Activated CD8-positive, alpha-beta memory T cell treated with anti-CD3 and anti-CD28 coated beads, Interleukin-2, amount 50 U/mL, for 4 hours (primary cell): ENCODE results near the gene OPRPN.

ENCODE experiments used
- DNase-seq: peaks from one replicate; pipeline ENCODE4 v3.0.0-alpha.2; 2020

OPRPN gene, protein sequence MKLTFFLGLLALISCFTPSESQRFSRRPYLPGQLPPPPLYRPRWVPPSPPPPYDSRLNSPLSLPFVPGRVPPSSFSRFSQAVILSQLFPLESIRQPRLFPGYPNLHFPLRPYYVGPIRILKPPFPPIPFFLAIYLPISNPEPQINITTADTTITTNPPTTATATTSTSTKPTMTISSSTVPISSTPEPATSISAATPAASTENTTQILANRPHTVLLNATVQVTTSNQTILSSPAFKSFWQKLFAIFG

DNA sequence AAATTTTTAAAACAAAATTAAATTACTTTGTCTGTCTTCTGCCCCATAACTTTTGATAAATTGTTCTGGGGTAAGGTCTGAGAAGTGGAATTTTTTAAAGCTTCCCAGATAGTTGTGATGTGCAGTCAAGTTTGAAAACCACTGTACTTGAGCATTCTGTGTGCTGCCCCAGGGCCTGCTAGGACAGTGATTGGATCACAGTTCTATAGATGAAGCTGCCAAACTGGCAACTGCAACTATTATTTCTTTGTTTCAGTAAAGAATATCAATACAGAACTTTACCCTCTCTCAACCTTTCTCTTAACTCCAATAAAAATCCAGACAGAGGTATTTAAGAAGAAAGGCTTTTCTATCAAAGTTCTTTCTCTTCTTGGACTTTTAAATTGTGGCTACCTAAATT, at the start of gene OPRPN:
Gene OPRPN, plus strand, starts transcription at position 361 of the 400 bp plus-strand sequence. CDS start 1,346 bp downstream, outside the sequence.
- no peak for DNase-seq

DNA sequence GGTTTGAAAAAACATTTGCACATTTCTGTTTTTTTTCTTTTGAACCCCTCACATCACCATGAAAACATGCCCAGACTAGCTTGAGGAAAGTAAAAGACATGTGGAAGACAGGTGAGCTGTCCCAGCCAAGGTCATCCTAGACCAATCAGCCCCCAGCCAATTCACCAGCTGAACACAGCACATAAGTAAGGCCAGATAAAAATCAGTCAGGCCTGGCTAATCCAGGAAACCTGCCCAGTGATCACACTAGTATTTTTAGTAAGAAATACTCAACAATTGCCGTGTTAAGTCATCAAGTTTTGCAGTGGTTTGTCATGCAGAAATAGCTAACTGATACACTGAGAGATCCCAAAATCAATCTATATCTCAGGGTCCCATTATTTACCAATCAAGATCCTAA, 41.6 kb upstream of the OPRPN start:
- DNase-seq: no peak

DNA sequence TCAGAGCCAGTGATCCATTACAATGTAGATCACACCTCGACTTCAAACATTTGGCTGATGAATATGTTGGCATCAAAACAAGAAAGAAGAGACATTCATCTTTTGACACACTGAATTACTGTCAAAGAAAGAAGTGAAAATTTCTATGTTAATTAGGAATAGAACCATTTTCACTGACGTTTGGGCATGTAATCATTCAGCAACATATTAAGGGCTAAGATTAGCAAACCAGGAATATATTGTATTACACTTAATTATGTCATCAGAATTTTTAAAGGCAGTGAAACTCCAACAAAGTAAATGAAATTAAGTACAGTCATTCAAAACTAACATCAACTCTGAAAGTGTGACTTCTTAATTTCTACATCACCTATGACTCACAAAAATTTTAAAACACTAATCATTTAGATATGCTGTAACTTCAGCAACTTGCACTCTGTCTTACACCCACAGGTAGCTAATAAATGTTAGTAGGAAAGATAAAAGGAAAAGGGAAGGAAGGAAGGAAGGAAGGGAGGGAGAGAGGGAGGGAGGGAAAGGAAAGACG, 38.6 kb upstream of the OPRPN start:
- no peak for DNase-seq

DNA sequence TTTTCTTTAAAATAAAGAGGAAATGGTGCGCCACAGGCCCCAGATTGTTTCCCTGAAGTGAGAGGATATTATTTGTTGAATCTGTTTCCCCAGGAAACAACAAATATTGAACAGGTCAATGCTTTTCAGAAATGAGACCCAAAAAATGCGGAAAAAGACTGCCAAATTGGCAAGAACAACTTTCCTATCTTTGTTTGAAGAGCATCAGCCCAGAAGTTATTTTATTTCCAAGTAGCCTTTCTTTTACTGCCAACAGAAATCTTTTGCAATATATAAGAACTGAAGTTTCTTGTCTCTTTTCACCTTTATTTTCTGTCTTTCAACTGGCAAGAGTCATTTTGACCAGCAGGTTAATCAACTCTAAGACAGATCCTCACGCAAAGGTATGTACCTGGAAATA, 37.3 kb upstream of the OPRPN start, which contains the start of gene SMR3A:
Gene SMR3A, plus strand, starts transcription at position 301 of the 400 bp plus-strand sequence. CDS start 1,356 bp downstream, outside the sequence.
- no peak for DNase-seq

DNA sequence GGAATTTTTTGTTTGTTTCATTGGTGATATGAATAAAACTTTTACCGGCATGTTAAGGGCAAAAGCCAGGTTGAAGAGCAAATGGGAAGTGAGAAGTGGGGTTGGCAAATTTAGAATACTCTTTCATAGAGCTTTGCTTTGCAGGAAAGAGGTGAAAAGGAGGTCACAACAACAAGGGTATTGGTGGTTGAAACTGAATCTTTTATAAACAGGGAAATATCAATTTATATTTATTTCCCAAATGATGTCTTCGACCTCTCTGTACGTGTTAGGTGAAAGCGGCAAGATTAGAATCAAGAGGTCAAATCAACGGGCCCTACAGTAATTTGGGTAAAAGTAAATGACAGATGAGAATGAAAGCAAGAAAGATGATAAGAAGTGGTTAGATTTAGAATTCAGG, 33.7 kb upstream of the OPRPN start:
- DNase-seq: no peak

DNA sequence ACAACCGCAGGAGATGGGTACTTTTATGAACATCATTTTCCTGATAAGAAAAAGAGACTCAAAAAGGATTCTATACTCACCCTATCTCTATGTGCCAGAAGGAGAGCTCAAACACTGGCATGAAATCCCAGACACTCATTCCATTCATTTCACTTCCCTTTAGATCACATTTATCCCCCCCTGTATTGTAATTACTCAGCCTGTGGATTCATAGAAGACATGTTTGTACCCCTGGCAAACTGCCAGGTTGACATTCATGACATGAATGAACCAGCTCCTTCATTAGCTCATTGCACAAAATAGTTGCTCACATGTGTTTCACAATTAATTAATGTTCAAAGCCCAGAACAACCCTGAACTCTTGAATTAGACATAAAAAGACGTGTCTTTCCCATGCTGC, 32.3 kb upstream of the OPRPN start:
- no peak for DNase-seq

DNA sequence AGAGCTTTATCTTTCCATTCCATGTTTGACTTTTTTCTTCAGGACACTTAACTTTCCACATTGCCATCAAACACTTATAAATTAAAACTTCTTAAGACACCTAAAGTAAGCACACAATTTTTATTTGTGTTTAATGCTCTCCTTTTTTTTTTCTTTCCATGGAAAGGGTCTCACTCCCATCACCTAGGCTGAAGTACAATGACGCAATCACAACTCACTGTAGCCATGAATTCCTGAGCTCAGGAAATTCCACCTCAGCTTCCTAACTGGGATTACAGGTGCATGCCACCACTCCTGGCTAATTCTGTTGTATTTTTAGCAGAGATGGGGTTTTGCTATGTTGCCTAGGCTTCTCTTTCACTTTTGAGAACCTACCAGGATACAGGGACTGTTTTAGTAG, 29.9 kb upstream of the OPRPN start:
- DNase-seq: no peak

DNA sequence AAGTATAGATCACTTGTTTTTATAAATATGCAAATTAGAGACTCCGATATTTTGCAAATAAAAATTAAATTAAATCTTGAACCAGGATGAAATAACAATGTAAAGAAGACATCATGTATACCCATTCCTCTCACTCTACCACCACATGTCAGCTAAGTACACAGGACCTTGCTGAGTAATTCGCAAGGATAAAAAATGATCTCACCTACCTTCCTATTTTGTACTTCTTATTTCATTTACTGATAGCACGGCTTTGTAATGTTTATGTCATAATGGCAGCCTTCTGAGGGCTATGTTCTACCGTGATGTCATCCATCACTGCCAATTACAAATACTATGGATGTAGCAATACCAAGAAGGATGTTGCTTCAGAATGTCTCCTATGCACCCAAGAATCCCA, 25.8 kb upstream of the OPRPN start:
- DNase-seq: no peak

DNA sequence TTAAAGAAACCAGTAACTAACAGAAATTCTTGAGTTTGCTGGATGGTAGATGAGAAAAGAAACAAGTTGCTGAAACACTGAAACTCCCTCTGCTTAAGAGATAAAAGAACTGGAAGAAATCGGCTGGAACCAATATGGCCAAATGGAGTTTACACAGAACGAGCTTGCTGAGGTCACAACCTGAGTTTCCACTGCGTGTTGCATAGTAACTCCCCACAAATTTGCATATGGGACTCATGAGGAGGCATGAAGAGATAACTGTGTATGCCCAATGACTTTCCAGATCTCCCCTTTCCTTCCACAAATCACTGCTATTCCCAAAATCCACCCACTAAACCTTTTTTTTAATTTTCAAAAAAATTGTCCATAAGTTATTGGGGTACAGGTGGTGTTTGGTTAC, 25.0 kb upstream of the OPRPN start:
- DNase-seq: no peak

DNA sequence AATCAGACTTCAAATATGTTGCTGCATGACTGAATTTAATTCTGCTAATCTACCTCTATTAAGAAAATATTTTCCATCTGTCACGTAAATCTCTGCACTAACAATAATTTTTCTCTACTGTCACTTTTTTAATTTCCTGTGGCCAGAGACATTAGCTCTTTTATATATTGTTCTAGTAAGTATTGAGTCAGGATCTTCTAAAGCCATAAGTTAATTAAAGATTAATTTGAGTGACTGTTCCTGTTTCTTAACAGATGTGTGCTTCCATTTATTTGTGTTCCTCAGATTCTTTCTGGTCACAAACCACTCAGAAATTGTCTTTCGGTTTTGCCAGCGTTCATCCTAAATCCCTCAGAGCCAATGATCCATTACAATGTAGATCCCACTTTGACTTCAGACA, 17.2 kb upstream of the OPRPN start:
- no peak for DNase-seq

DNA sequence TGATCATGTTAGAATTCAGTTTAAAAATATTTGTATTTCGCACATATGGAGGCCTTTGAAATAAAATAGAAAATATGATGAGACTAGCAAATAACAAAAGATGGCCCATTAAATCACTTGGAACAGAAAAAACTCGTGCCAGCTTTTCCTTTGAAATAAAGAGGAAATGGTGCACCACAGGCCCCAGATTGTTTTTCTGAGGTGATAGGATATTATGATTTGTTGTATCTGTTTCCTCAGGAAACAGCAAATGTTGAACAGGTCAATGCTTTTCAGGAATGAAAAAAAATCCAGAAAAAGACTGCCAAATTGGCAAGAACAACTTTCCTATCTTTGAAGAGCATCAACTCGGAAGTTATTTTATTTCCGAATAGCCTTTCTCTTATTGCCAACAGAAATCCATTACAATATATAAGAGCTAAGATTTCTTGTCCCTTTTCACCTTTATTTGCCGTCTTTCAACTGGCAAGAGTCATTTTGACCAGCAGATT, 15.0 kb upstream of the OPRPN start, which contains the start of gene SMR3B:
Gene SMR3B, plus strand, starts transcription at position 441 of the 491 bp plus-strand sequence. CDS start 1,380 bp downstream, outside the sequence.
- no peak for DNase-seq

DNA sequence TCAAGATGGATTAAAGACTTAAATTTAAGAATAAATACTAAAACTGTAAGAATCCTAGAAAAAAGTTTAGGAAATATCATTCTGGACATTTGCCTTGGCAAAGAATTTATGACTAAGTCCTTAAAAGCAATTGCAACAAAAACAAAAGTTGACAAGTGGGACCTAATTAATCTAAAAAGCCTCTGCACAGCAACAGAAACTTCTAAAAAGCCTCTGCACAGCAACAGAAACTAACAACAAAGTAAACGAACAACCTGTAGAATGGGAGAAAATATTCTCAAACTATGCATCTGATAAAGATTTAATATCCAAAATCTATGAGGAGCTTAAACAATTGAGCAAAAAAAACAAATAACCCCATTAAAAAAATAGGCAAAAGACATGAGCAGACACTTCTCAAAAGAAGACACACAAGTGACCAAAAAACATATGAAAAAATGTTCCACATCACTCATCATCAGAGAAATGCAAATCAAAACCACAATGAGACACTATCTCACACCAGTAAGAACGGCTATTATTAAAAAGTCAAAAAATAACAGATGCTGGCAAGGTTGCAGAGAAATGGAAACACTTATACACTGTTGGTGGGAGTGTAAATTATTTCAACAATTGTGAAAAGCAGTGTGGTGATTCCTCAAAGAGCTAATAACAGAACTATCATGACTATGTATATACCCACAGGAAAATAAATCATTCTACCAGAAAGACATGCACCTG, 5.5 kb upstream of the OPRPN start:
- DNase-seq: no peak

DNA sequence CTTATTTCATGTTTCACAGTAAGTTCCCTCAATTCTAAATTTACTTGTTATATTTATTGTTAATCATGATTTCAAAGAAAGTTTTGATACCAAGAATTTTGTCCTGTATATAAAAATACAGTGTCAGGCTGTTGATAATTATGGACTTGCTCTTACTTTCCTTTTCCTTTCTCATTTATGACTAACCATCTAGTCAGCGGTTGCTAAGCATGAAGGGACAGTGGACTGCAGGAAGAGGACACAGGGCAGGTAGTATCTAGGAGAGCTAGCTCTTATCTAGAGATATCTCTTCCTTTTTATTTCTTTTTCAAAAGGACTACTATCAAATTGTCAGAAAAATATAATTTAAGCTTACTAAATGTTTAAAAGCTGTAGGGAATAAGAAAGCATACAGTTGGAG, 1.6 kb downstream of the OPRPN start:
- no peak for DNase-seq

DNA sequence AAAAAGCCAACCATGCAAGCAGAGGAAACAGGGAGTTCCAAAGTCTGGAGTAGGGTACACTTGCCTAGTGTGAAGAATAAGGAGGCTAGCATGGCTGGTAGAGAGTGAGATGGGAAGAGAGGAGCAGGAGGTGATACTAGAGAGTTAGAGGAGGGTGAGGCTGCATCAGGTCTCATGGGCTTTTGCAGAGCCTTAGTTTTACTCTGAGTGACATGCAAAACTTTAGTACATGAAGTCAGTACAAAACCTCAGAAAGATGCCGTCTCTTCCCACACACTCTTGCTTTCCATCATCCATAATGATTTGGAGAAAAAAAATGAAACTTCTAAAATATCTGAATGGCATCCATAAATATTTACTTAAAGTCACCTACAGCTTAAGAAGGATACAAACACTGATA, 5.0 kb downstream of the OPRPN start:
- DNase-seq: no peak

DNA sequence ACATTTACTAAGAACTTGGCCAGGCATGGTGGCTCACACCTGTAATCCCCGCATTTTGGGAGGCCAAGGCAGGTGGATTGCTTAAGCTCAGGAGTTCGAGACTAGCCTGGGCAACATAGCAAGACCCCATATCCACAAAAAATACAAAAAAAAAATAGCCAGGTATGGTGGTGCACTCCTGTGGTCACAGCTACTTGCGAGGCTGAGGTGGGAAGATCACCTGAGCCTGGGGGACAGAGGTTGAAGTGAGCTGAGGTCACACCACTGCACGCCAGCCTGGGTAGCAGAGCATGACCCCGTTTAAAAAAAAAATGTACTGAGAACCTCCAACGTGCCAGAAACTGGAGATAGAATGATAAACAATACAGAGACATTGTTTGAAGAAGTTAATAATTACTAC, 8.0 kb downstream of the OPRPN start:
- DNase-seq: no peak

DNA sequence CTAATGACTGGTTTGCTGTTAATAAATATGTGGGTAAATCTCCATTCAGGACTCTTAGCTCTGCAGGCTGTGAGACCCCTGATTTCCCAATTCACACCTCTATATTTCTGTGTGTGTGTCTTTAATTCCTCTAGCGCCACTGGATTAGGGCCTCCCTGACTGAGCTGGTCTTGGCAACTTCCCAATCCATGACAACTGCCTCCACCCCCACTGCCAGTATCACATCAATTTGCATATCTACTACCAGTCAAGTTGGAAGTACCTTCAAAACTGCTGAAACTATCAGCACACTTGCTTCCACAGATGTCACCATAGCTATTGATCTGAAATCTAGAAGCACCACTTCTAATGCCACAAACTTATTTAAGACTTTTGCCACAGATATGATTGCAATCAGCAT, 27.6 kb downstream of the OPRPN start:
- DNase-seq: no peak

DNA sequence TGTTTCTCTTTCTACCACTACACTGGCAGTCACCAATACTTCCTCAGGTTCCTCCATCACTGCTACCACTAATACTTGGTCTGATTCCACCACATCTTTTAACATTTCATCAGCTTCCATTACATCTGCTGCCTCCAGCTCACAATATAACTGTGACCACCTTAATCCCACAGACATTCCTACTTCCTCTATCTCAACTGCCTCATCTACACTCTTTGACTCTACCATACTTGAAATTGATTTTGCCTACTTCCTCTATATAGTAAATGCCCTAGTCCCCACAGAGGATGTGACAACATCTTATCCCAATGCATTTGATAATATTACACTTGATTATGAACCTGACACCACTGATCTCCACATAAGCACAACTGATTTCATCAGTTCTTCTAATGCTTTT, 29.0 kb downstream of the OPRPN start:
- DNase-seq: no peak

DNA sequence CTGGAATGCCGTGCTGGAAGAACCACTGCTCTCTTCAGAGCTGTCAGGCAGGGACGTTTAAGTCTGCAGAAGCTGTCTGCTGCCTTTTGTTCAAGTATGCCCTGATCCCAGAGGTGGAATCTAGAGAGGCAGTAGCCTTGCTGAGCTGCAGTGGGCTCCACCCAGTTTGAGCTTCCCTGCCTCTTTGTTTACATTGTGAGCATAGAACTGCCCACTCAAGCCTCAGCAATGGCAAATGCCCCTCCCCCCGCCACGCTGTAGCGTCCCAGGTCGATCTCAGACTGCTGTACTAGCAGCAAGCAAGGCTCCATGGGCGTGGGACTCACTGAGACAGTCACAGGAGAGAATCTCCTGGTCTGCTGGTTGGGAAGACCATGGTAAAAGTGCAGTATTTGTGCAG, 39.5 kb downstream of the OPRPN start:
- DNase-seq: no peak

DNA sequence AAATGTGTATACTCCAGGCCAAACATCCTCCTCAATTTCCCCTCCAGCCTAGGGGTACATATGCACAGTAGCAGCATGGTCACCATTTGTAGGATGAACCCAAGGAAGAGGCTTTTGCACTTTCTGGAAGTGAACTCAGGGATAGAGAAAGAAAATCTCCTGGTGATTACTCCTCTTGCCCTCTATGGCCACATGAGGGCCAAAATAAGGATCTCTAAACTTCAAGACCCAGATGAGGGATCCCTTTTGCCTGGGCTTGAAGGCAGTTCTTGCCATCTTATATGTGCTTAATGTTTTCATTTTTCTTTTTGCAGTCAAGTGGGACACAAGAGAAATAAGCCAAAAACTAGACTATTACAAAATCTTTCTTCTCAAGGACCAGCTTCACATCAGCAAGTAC, 44.7 kb downstream of the OPRPN start:
- no peak for DNase-seq

DNA sequence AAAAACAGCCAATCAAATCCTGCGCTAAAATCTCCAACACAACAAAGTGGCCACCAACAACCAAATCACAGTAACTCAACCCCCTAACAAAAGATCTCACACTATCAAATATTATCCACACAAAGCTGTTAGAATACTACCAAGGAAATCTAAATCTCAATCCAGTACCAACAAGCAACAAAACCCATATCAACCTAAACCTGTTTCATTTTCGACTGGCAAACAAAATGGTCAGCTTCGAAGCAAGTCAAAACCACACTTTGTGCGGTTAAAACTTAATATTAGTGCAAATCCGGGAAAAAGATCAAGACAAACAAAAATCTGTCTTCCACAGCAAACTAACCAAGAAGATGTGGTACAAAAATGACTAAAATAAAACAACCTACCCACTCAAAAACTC, 45.6 kb downstream of the OPRPN start:
- DNase-seq: no peak

DNA sequence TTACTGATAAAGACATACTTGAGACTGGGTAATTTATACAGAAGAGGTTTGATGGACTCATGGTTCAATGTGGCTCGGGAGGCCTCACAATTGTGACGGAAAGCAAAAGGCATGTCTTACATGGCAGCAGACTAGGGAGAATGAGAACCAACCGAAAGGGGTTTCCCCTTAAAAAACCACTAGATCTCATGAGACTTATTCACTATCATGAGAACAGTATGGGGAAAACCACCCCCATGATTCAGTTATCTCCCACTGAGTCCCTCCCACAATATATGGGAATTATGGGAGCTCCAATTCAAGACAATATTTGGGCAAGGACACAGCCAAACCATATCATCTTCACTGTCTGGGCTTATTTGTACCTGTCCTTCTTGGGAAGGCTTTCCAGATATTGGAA, 51.5 kb downstream of the OPRPN start:
- no peak for DNase-seq

DNA sequence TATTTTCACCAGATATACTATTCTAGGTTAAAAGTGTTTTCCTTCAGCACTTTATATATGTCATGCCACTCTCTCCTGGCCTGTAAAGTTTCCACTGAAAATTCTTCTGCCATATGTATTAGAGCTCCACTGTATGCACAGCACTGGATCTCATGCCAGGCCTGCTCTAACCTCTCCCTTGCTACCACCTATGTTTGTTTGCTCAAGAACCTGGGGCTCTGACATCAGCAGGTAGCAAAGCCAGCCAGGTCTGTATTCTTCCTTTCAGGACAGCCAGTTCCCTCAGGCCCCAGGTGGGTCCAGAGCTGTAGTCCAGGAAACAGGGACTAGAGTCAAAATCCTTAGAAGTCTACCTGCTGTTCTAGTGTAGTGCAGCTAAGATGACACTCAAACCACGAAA, 55.2 kb downstream of the OPRPN start:
- DNase-seq: no peak
